Testis (tissue), 3 donors: ENCODE data around the gene ARSG. TPM values are rescaled to one million over a fixed set of nuclear protein-coding genes. Genes with fewer than 3 reads are reported as not detected.
A peak's percentile ranks its signal among the peaks of the same experiment; 100 is the strongest.

ENCODE experiments used
- DNase-seq: peaks from one replicate; pipeline ENCODE4 v3.0.0-alpha.2; 2019
- H3K27ac ChIP-seq, 2 donors: fragments of 200-600 bp; sonication (generic); one replicate each; pipeline ENCODE4 v1.5.1; 2019
- H3K27me3 ChIP-seq: fragments of 200-600 bp; sonication (generic); one replicate; pipeline ENCODE4 v1.5.1; 2019
- H3K36me3 ChIP-seq: fragments of 200-600 bp; sonication (generic); one replicate; pipeline ENCODE4 v1.5.1; 2017; ENCODE audit warnings: low read depth; ENCODE audit errors: missing control alignments
- H3K4me1 ChIP-seq: fragments of 200-600 bp; sonication (generic); one replicate; pipeline ENCODE4 v1.5.1; 2019
- H3K4me3 ChIP-seq, 2 donors: fragments of 200-600 bp; sonication (generic); one replicate each; pipeline ENCODE4 v1.5.1; 2017 to 2019
- H3K9me3 ChIP-seq: fragments of 200-600 bp; sonication (generic); one replicate; pipeline ENCODE4 v1.5.1; 2017
- POLR2A ChIP-seq: fragments of 450-650 bp; IDR thresholded peaks from one replicate; pipeline ENCODE4 v1.6.1; 2017; ENCODE audit warnings: antibody characterized with exemption, mild to moderate bottlenecking, moderate library complexity
- WGBS, 2 donors: methylation state at CpG; one replicate each; pipeline ENCODE4 v1.1.5; 2018; 5-methylcytosine and 5-hydroxymethylcytosine counted together
- intact Hi-C: fragments of 100-400 bp; cut with DNase I; formaldehyde crosslinking; loops from one replicate; pipeline ENCODE4 v1.15.1; 2023; ENCODE audit warnings: low total_unique reads
- polyA plus RNA-seq: library from polyadenylated mRNA; stranded (reverse); fragments of 350-450 nt; fragmentation: Illumina TruSeq; extraction: RNeasy Lipid Tissue Mini Kit (QIAGEN cat#74804); gene quantifications from one replicate; pipeline ENCODE4 v1.2.3, GENCODE V29; 2014; ENCODE audit warnings: low read depth, low replicate concordance; ENCODE audit not compliant: insufficient read depth
- total RNA-seq, 2 donors: library from RNA; depleted of rRNA; stranded (reverse); fragments of >200 nt; gene quantifications; one replicate each; pipeline ENCODE4 v1.2.3, GENCODE V29; 2016
- TF ChIP-seq, protein P1 (sequence below), 3 experiments: fragments of 450-650 bp in 2 of 3; fragments of 200-600 bp in 1 of 3; sonication (generic) in 1 of 3; IDR thresholded peaks; one replicate each; pipeline ENCODE4 v1.5.1; 2016 to 2019; ENCODE audit warnings: antibody characterized with exemption in 3 of 3, mild to moderate bottlenecking in 2 of 3, moderate library complexity in 1 of 3

ARSG gene
- total and polyA plus RNA-seq, 3 donors from 2014 or later: 7.4 to 16.9 (median 12.5) TPM

DNA sequence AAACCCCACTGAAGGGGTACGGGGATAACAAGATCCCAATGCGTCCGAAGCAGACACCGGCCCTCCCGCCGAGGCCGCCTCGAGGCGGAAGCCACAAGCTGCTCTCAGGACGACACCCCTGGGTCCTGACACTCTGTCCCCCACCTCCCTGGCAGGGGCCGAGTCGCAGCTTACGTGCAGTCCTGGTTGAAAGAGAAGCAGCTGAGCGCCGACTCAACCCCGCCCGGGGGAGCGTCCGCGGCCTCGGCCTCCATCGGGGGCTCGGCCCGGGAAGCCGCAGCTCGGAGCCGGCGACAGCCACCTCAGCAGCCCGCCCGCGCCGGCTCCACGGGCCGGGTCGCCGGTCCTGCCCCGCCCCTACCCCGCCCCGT lies 165.9 kb downstream of the ARSG start, which contains the start of gene WIPI1:
Gene WIPI1, minus strand, starts transcription at position 329 of the 371 bp plus-strand sequence. Its CDS starts 75 bp downstream, at position 254.
- H3K27me3 ChIP-seq: no peaks in the 10 kb centered on the region
- intact Hi-C loops: no loop called here
- H3K9me3 ChIP-seq: no peaks in the 10 kb centered on the region
- H3K4me3 ChIP-seq: peak within 1 kb of the TSS; percentile 75 to 85
- WGBS, 2 donors: 0 to 1% methylated on average over 7 to 31 of the region's 39 CpGs
- no peak for TF ChIP-seq POLR2A
- TF ChIP-seq, protein P1, sequence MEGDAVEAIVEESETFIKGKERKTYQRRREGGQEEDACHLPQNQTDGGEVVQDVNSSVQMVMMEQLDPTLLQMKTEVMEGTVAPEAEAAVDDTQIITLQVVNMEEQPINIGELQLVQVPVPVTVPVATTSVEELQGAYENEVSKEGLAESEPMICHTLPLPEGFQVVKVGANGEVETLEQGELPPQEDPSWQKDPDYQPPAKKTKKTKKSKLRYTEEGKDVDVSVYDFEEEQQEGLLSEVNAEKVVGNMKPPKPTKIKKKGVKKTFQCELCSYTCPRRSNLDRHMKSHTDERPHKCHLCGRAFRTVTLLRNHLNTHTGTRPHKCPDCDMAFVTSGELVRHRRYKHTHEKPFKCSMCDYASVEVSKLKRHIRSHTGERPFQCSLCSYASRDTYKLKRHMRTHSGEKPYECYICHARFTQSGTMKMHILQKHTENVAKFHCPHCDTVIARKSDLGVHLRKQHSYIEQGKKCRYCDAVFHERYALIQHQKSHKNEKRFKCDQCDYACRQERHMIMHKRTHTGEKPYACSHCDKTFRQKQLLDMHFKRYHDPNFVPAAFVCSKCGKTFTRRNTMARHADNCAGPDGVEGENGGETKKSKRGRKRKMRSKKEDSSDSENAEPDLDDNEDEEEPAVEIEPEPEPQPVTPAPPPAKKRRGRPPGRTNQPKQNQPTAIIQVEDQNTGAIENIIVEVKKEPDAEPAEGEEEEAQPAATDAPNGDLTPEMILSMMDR (IDR thresholded peaks at IDR 0.05): no peak
- DNase-seq: peak; percentile 36
- peaks cover 7% of the 10 kb centered on the region for H3K4me1 ChIP-seq
- no peaks in the 10 kb centered on the region for H3K36me3 ChIP-seq
- peak within 1 kb of the TSS; percentile 93 to 95 for H3K27ac ChIP-seq

DNA sequence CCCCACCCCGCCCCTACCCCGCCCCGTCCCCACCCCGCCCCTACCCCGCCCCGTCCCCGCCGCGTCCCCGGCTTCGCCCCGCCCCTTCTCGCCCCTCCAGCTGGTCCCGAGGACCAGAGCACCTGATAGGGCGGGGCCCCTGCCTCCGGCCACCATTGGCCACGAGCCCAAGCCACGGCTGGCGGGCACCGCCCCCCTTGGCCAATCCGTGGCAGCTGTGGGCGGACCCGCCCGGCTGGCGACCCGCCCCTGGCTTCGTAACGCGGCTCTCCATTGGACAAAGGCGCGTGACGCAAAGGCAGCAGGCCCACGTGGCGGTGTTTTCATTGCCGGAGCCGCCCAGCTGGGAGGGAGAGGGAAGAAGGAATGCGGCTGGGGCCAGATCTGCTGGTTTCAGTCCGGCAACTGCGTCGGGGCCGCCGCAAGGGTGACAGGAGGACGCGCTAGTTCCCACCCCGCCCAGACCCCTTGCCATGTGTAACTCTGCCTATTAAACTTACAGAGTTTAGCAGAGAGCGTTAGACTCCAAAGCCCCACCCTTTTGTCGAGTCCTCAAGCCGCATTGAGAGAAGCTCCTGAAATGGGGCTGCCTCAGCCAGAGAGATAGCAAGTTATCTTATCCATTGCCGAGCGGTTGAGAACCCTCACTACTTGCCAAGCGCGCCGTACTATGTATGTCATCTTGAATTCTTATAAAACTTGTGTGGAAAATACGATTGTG lies 166.4 kb downstream of the ARSG start:
- H3K36me3 ChIP-seq: no peaks in the 10 kb centered on the region
- peak; percentile 61 for TF ChIP-seq POLR2A
- TF ChIP-seq, protein P1 (IDR thresholded peaks at IDR 0.05): peak in 1 of 3 experiments; percentile 5
- H3K27ac ChIP-seq: peak overlapping the region; percentile 70 to 93
- no peaks in the 10 kb centered on the region for H3K27me3 ChIP-seq
- H3K9me3 ChIP-seq: no peaks in the 10 kb centered on the region
- DNase-seq: peak; percentile 99
- H3K4me1 ChIP-seq: peaks cover 7% of the 10 kb centered on the region
- intact Hi-C loops: no loop called here
- WGBS, 2 donors: 0 to 1% methylated on average over 30 to 36 of the region's 54 CpGs
- peak overlapping the region; percentile 75 to 85 for H3K4me3 ChIP-seq

DNA sequence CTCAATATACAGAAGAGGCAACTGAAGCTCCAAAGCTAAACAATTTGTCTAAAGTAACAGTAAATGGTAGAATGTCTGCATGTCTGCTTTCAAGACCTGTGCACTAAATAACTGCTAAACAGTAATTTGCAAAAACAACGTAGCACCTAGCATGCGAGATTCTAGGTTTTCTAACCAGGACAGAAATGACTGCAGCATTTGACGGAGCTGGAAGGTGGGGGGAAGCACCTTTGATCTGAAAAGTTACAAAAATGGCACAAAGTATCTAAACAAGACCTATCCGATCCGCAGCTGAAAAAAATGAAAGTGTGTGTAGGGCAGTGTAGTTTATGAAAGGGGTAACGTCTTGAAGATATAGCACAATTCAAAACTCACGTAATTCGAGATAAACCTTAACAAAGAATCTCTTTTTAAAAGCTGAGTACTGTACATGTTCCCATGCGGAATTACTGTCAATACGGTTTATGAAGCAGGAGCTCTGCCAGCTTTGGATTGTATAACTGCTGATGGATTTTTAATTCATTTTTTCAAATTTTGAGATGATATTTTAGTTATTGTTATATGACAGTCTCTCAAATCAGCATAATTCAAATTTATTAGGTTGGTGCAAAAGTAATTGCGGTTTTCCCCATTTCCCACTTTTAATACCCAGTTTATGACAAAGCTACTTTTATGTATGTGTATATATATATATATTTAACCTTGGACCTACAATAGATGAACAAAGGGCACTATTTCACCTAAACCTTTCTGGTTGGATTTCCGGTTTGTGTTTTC lies 167.2 kb downstream of the ARSG start:
- H3K9me3 ChIP-seq: no peaks in the 10 kb centered on the region
- H3K27me3 ChIP-seq: no peaks in the 10 kb centered on the region
- TF ChIP-seq, protein P1 (IDR thresholded peaks at IDR 0.05): no peak
- no peak for TF ChIP-seq POLR2A
- intact Hi-C loops: no loop called here
- 24 to 25% methylated on average over 12 of the region's 12 CpGs for WGBS, 2 donors
- DNase-seq: no peak
- H3K36me3 ChIP-seq: no peaks in the 10 kb centered on the region
- peaks cover 11% of the 10 kb centered on the region for H3K4me1 ChIP-seq
- peak overlapping the region; percentile 70 to 85 for H3K27ac ChIP-seq
- peak overlapping the region; percentile 50 to 65 for H3K4me3 ChIP-seq

DNA sequence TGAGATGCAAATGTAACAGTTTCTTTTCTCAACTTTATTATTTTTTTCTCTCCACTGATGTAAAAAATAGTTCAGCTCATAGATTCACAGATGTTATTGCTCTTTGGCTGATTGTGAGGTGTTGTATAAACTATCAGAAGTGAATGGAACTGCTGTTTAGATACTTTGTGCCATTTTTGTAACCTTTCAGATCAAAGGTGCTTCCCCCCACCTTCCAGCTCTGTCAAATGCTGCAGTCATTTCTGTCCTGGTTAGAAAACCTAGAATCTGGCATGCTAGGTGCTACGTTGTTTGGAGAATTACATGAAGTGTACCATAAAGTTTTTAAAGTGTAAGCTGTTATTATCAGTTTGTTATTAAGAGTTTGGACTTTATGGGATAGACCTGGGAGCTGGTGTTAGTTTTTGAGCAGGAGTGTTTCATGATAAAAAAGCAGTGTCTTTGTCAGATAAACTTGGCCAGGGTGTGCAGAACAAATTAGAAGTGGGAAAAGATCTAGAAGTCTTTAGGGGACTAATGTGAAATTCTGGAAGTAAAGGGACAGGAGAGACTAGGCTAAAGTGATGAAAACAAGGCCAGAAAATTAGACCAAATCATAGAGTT lies 167.8 kb downstream of the ARSG start:
- no peak overlapping the region for H3K4me3 ChIP-seq
- DNase-seq: no peak
- WGBS, 2 donors: 30 to 52% methylated on average over 1 of the region's 1 CpG
- intact Hi-C loops: no loop called here
- H3K27ac ChIP-seq: no peak overlapping the region
- TF ChIP-seq POLR2A: no peak
- TF ChIP-seq, protein P1 (IDR thresholded peaks at IDR 0.05): no peak
- peaks cover 18% of the 10 kb centered on the region for H3K4me1 ChIP-seq
- H3K27me3 ChIP-seq: no peaks in the 10 kb centered on the region
- H3K36me3 ChIP-seq: no peaks in the 10 kb centered on the region
- no peaks in the 10 kb centered on the region for H3K9me3 ChIP-seq
